Hepatocyte (in vitro differentiated cells): ENCODE results near the gene ETFB. TPM values are rescaled to one million over a fixed set of nuclear protein-coding genes. Genes with fewer than 3 reads are reported as not detected.

Source experiments
- DNase-seq: peaks from one replicate; pipeline ENCODE4 v3.0.0-alpha.2; 2016; ENCODE audit warnings: low spot score
- H2AFZ ChIP-seq: fragments of 200-600 bp; sonication (generic); 2 replicates; pipeline ENCODE4 v1.6.0; 2016; ENCODE audit warnings: antibody characterized with exemption, mild to moderate bottlenecking
- H3K27ac ChIP-seq: fragments of 200-600 bp; sonication (generic); 2 replicates; pipeline ENCODE4 v1.5.1; 2016; ENCODE audit warnings: mild to moderate bottlenecking
- H3K27me3 ChIP-seq: fragments of 200-600 bp; sonication (generic); 2 replicates; pipeline ENCODE4 v1.6.1; 2016
- H3K36me3 ChIP-seq: fragments of 200-600 bp; sonication (generic); replicated peaks from 2 replicates; pipeline ENCODE4 v1.5.1; 2016; ENCODE audit warnings: low read depth; ENCODE audit not compliant: insufficient read depth
- H3K4me1 ChIP-seq: fragments of 200-600 bp; sonication (generic); 2 replicates; pipeline ENCODE4 v1.5.1; 2016; ENCODE audit warnings: mild to moderate bottlenecking, moderate library complexity; ENCODE audit not compliant: insufficient read depth
- H3K4me2 ChIP-seq: fragments of 200-600 bp; sonication (generic); 2 replicates; pipeline ENCODE4 v1.6.0; 2016
- H3K4me3 ChIP-seq: fragments of 200-600 bp; sonication (generic); 2 replicates; pipeline ENCODE4 v1.5.1; 2016; ENCODE audit warnings: mild to moderate bottlenecking
- H3K79me2 ChIP-seq: fragments of 200-600 bp; sonication (generic); 2 replicates; pipeline ENCODE4 v1.6.0; 2017; ENCODE audit warnings: mild to moderate bottlenecking
- H3K9me2 ChIP-seq: fragments of 200-600 bp; sonication (generic); replicated peaks from 2 replicates; pipeline ENCODE4 v1.6.0; 2017; ENCODE audit warnings: mild to moderate bottlenecking; ENCODE audit not compliant: insufficient read depth
- H3K9me3 ChIP-seq: fragments of 200-600 bp; sonication (generic); 2 replicates; pipeline ENCODE4 v1.5.1; 2016; ENCODE audit warnings: low read depth, mild to moderate bottlenecking
- H4K20me1 ChIP-seq: fragments of 200-600 bp; sonication (generic); 2 replicates; pipeline ENCODE4 v1.6.0; 2016; ENCODE audit warnings: mild to moderate bottlenecking; ENCODE audit not compliant: insufficient read depth, poor library complexity, severe bottlenecking
- EZH2 ChIP-seq: fragments of 200-600 bp; sonication (generic); IDR thresholded peaks from 2 replicates; pipeline ENCODE4 v1.6.1; 2016; ENCODE audit warnings: antibody characterized with exemption, mild to moderate bottlenecking, borderline replicate concordance
- EZH2phosphoT487 ChIP-seq: fragments of 200-600 bp; sonication (generic); IDR thresholded peaks from one replicate; pipeline ENCODE4 v1.6.1; 2018; ENCODE audit warnings: antibody characterized with exemption, mild to moderate bottlenecking, low read depth, moderate library complexity; ENCODE audit not compliant: unreplicated experiment, severe bottlenecking
- WGBS: methylation state at CpG from one replicate; pipeline ENCODE4 v1.1.6; 2016; ENCODE audit warnings: low lambda C conversion rate; ENCODE audit errors: missing lambda C conversion rate; 5-methylcytosine and 5-hydroxymethylcytosine counted together
- polyA plus RNA-seq: library from polyadenylated mRNA; unstranded; fragments of >200 nt; fragmentation: Nextera tagmentation; extraction: Ambion mirVana; gene quantifications from 2 replicates; pipeline ENCODE4 v1.2.1, GENCODE V29; 2016
- total RNA-seq: library from RNA; depleted of rRNA; stranded (reverse); fragments of >200 nt; gene quantifications from 2 replicates; pipeline ENCODE4 v1.2.3, GENCODE V29; 2014
- TF ChIP-seq, protein P1 (sequence below): fragments of 200-600 bp; sonication (generic); IDR thresholded peaks from 2 replicates; pipeline ENCODE4 v1.5.1; 2016; ENCODE audit warnings: antibody characterized with exemption, mild to moderate bottlenecking; ENCODE audit not compliant: poor library complexity

ETFB gene
- total and polyA plus RNA-seq, 2 experiments from 2014 or later = 190 to 237 TPM

- no peaks in the 10 kb centered on the region for H3K79me2 ChIP-seq
- no peaks in the 10 kb centered on the region for H3K9me2 ChIP-seq
- no peaks in the 10 kb centered on the region for H4K20me1 ChIP-seq
- no peak overlapping the region for H3K4me2 ChIP-seq
- no peak for TF ChIP-seq EZH2
- TF ChIP-seq, protein P1, sequence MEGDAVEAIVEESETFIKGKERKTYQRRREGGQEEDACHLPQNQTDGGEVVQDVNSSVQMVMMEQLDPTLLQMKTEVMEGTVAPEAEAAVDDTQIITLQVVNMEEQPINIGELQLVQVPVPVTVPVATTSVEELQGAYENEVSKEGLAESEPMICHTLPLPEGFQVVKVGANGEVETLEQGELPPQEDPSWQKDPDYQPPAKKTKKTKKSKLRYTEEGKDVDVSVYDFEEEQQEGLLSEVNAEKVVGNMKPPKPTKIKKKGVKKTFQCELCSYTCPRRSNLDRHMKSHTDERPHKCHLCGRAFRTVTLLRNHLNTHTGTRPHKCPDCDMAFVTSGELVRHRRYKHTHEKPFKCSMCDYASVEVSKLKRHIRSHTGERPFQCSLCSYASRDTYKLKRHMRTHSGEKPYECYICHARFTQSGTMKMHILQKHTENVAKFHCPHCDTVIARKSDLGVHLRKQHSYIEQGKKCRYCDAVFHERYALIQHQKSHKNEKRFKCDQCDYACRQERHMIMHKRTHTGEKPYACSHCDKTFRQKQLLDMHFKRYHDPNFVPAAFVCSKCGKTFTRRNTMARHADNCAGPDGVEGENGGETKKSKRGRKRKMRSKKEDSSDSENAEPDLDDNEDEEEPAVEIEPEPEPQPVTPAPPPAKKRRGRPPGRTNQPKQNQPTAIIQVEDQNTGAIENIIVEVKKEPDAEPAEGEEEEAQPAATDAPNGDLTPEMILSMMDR = no peak
- TF ChIP-seq EZH2phosphoT487 = no peak
- H3K27ac ChIP-seq = no peak overlapping the region
- WGBS = 92% methylated on average over 14 of the region's 14 CpGs
- H3K4me1 ChIP-seq = no peaks in the 10 kb centered on the region
- H3K4me3 ChIP-seq = no peak overlapping the region
- no peaks in the 10 kb centered on the region for H3K27me3 ChIP-seq
- H3K9me3 ChIP-seq = no peaks in the 10 kb centered on the region
- no peak for DNase-seq
- H2AFZ ChIP-seq = no peak overlapping the region
- no peaks in the 10 kb centered on the region for H3K36me3 ChIP-seq
These were observed 20.8 kb upstream of the ETFB start for GRCh38 chr19:51386882-51387520.

GRCh38 chr19:51382004-51382403 lies 15.8 kb upstream of the ETFB start:
- H3K4me3 ChIP-seq = no peak overlapping the region
- no peak overlapping the region for H2AFZ ChIP-seq
- no peaks in the 10 kb centered on the region for H3K79me2 ChIP-seq
- no peaks in the 10 kb centered on the region for H3K27me3 ChIP-seq
- H3K9me2 ChIP-seq = no peaks in the 10 kb centered on the region
- no peaks in the 10 kb centered on the region for H3K36me3 ChIP-seq
- no peaks in the 10 kb centered on the region for H3K9me3 ChIP-seq
- no peaks in the 10 kb centered on the region for H3K4me1 ChIP-seq
- DNase-seq = no peak
- no peak for TF ChIP-seq EZH2
- TF ChIP-seq, protein P1 = no peak
- TF ChIP-seq EZH2phosphoT487 = no peak
- no peak overlapping the region for H3K4me2 ChIP-seq
- no peak overlapping the region for H3K27ac ChIP-seq
- WGBS = 88% methylated on average over 4 of the region's 4 CpGs
- no peaks in the 10 kb centered on the region for H4K20me1 ChIP-seq

GRCh38 chr19:51380379-51380778 lies 14.2 kb upstream of the ETFB start:
- Histone ChIP-seq H3K4me1 (no peaks in the 10 kb centered on the region), H3K4me3 (no peak overlapping the region), H3K27ac (no peak overlapping the region), H4K20me1 (no peaks in the 10 kb centered on the region), H3K36me3 (no peaks in the 10 kb centered on the region), H2AFZ (no peak overlapping the region), H3K4me2 (no peak overlapping the region), H3K79me2 (no peaks in the 10 kb centered on the region), H3K9me3 (no peaks in the 10 kb centered on the region), H3K27me3 (no peaks in the 10 kb centered on the region), H3K9me2 (no peaks in the 10 kb centered on the region)
- 90% methylated on average over 8 of the region's 9 CpGs for WGBS
- DNase-seq = no peak
- no peak for TF ChIP-seq EZH2phosphoT487
- TF ChIP-seq EZH2 = no peak
- TF ChIP-seq, protein P1 = no peak
